Fibroblast of lung (primary cell): ENCODE data around the gene PROB1. TPM values are rescaled to one million over a fixed set of nuclear protein-coding genes. Genes with fewer than 3 reads are reported as not detected.
A peak's percentile ranks its signal among the peaks of the same experiment; 100 is the strongest.

Experiments used
- DNase-seq, 2 donors: peaks; one replicate each; pipeline versions ENCODE4 v3.0.0 to v3.0.0-alpha.2; 2010; ENCODE audit warnings: low read depth in 2 of 2
- H2AFZ ChIP-seq: 2 replicates; pipeline ENCODE4 v1.5.1; 2012; ENCODE audit warnings: low read length, control low read depth, inconsistent platforms
- H3K27ac ChIP-seq: 2 replicates; pipeline ENCODE4 v1.5.1; 2011; ENCODE audit warnings: low read length, control low read depth; ENCODE audit not compliant: insufficient read depth
- H3K27me3 ChIP-seq: 2 replicates; pipeline ENCODE4 v1.5.1; 2011; ENCODE audit warnings: mild to moderate bottlenecking, low read length; ENCODE audit not compliant: control insufficient read depth, insufficient read depth
- H3K36me3 ChIP-seq: 2 replicates; pipeline ENCODE4 v1.5.1; 2011; ENCODE audit warnings: low read length; ENCODE audit not compliant: control insufficient read depth, insufficient read depth
- H3K4me1 ChIP-seq: 2 replicates; pipeline ENCODE4 v1.5.1; 2011; ENCODE audit warnings: low read length; ENCODE audit not compliant: control insufficient read depth, insufficient read depth; ENCODE audit errors: extremely low read depth
- H3K4me2 ChIP-seq: 2 replicates; pipeline ENCODE4 v1.5.1; 2011; ENCODE audit warnings: low read length, control low read depth; ENCODE audit not compliant: insufficient read depth; ENCODE audit errors: extremely low read depth
- H3K4me3 ChIP-seq, 4 experiments: fragments of 200-600 bp in 1 of 4; sonication (generic) in 1 of 4; replicated peaks in 1 of 4; 2 replicates each; pipeline ENCODE4 v1.5.1; 2011 to 2016; ENCODE audit warnings: low read length in 4 of 4, low read depth in 3 of 4, mild to moderate bottlenecking in 3 of 4, control low read depth in 2 of 4, inconsistent platforms in 1 of 4, mixed read lengths in 1 of 4; ENCODE audit not compliant: insufficient read depth in 1 of 4; ENCODE audit errors: control extremely low read depth in 1 of 4
- H3K79me2 ChIP-seq: 2 replicates; pipeline ENCODE4 v1.5.1; 2012; ENCODE audit warnings: mild to moderate bottlenecking, low read length, inconsistent platforms; ENCODE audit not compliant: control insufficient read depth, insufficient read depth
- H3K9ac ChIP-seq: 2 replicates; pipeline ENCODE4 v1.5.1; 2011; ENCODE audit warnings: mild to moderate bottlenecking, low read length, control low read depth; ENCODE audit not compliant: insufficient read depth
- H3K9me3 ChIP-seq: 2 replicates; pipeline ENCODE4 v1.5.1; 2012; ENCODE audit warnings: low read depth, low read length; ENCODE audit not compliant: control insufficient read depth, insufficient read depth
- H4K20me1 ChIP-seq: 2 replicates; pipeline ENCODE4 v1.5.1; 2011; ENCODE audit warnings: low read length; ENCODE audit not compliant: control insufficient read depth, insufficient read depth; ENCODE audit errors: extremely low read depth
- EZH2 ChIP-seq: IDR thresholded peaks from 2 replicates; pipeline ENCODE4 v1.5.1; 2012; ENCODE audit warnings: low read length, control low read depth, mild to moderate bottlenecking; ENCODE audit errors: missing control alignments
- polyA plus RNA-seq, 2 donors: library from polyadenylated mRNA; depleted of rRNA in 1 of 2; stranded (reverse) in 1 of 2; unstranded in 1 of 2; fragments of >200 nt; gene quantifications; 2 replicates each; pipeline ENCODE4 v1.2.1, GENCODE V29; 2011 to 2012; ENCODE audit warnings: missing spikeins in 1 of 2
- total RNA-seq: library from RNA; depleted of rRNA; stranded (reverse); fragments of >200 nt; gene quantifications from 2 replicates; pipeline ENCODE4 v1.2.1, GENCODE V29; 2014
- TF ChIP-seq, protein P1 (sequence below), 2 donors: IDR thresholded peaks in 1 of 2; conservative IDR thresholded peaks in 1 of 2; 1 replicate in 1 of 2; 2 replicates in 1 of 2; pipeline ENCODE4 v1.5.1; 2011 to 2012; ENCODE audit warnings: low read length in 2 of 2, control low read depth in 1 of 2, inconsistent platforms in 1 of 2, low read depth in 1 of 2, mild to moderate bottlenecking in 1 of 2

The PROB1 gene
- total and polyA plus RNA-seq, 2 donors (not counting 1 experiment from before 2014, with no cell fraction given), result 0.34 to 1.5 TPM

DNA sequence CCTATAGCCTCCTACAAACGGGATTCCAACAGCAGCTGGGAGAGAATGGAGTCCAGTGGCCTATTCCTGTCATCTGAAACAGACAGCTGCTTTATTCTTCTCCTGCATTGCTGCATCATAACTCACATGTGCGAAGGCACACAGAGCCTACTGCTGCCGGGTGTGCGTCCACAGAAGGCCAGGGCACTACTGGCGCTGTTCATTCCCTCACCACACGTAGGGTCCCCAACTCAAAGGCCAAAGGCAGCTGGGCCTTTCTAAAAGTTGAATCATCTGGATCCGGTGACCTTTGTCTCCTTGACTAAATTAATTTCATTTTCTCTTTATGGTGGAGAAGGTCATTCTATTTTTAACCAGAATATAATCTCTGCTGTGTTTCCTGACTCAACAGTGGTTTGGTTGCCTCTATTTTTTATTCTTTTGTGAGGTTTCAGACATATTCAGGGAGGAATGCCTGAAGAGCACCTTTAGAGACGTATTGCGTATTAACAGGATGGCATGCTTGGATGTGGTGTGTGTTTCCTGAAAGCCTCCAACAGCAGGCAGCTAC is 19.8 kb upstream of the PROB1 start:
- no peaks in the 10 kb centered on the region for H4K20me1 ChIP-seq
- TF ChIP-seq, protein P1, sequence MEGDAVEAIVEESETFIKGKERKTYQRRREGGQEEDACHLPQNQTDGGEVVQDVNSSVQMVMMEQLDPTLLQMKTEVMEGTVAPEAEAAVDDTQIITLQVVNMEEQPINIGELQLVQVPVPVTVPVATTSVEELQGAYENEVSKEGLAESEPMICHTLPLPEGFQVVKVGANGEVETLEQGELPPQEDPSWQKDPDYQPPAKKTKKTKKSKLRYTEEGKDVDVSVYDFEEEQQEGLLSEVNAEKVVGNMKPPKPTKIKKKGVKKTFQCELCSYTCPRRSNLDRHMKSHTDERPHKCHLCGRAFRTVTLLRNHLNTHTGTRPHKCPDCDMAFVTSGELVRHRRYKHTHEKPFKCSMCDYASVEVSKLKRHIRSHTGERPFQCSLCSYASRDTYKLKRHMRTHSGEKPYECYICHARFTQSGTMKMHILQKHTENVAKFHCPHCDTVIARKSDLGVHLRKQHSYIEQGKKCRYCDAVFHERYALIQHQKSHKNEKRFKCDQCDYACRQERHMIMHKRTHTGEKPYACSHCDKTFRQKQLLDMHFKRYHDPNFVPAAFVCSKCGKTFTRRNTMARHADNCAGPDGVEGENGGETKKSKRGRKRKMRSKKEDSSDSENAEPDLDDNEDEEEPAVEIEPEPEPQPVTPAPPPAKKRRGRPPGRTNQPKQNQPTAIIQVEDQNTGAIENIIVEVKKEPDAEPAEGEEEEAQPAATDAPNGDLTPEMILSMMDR (conservative IDR thresholded peaks at IDR 0.05 in 1 of 2, IDR thresholded peaks at IDR 0.05 in 1 of 2; ENCODE audit: low read depth in 1 of 2, low read length in 2 of 2), result no peak
- TF ChIP-seq EZH2, result no peak
- H3K4me1 ChIP-seq, result peaks cover 3% of the 10 kb centered on the region
- H3K79me2 ChIP-seq, result no peaks in the 10 kb centered on the region
- peaks cover 2% of the 10 kb centered on the region for H3K36me3 ChIP-seq
- no peak overlapping the region for H2AFZ ChIP-seq
- H3K27ac ChIP-seq, result no peak overlapping the region
- H3K4me3 ChIP-seq, result no peak overlapping the region
- no peak overlapping the region for H3K4me2 ChIP-seq
- DNase-seq, result peak in 1 of 2 donors; percentile 48
- no peaks in the 10 kb centered on the region for H3K9me3 ChIP-seq
- H3K27me3 ChIP-seq, result no peaks in the 10 kb centered on the region
- no peak overlapping the region for H3K9ac ChIP-seq

DNA sequence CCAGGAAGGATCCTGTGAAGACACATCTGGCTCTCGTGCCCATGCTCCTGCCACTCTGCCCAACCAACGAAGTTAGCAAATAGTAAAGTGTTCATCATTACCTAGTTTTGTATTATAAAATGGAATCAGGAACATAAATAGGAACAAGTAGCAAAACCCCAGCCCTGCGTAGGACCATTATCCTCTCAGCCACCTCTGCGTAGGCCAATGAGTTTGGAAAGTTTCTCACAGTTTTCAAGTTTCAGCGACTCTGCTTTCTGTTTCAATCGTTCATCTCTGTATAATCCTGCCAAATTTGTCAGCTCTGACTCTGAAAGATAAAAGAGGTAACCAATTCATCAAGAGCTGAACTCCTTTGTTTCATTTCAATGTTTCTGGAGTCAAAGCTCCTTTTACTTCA is 19.1 kb upstream of the PROB1 start:
- no peak overlapping the region for H3K4me3 ChIP-seq
- no peaks in the 10 kb centered on the region for H3K9me3 ChIP-seq
- H4K20me1 ChIP-seq, result no peaks in the 10 kb centered on the region
- DNase-seq, result no peak
- no peaks in the 10 kb centered on the region for H3K79me2 ChIP-seq
- H3K36me3 ChIP-seq, result peaks cover 2% of the 10 kb centered on the region
- H3K4me1 ChIP-seq, result peaks cover 3% of the 10 kb centered on the region
- no peak overlapping the region for H2AFZ ChIP-seq
- H3K4me2 ChIP-seq, result no peak overlapping the region
- H3K27me3 ChIP-seq, result no peaks in the 10 kb centered on the region
- TF ChIP-seq, protein P1 (conservative IDR thresholded peaks at IDR 0.05 in 1 of 2, IDR thresholded peaks at IDR 0.05 in 1 of 2; ENCODE audit: low read depth in 1 of 2, low read length in 2 of 2), result no peak
- TF ChIP-seq EZH2, result no peak
- H3K27ac ChIP-seq, result no peak overlapping the region
- H3K9ac ChIP-seq, result no peak overlapping the region

DNA sequence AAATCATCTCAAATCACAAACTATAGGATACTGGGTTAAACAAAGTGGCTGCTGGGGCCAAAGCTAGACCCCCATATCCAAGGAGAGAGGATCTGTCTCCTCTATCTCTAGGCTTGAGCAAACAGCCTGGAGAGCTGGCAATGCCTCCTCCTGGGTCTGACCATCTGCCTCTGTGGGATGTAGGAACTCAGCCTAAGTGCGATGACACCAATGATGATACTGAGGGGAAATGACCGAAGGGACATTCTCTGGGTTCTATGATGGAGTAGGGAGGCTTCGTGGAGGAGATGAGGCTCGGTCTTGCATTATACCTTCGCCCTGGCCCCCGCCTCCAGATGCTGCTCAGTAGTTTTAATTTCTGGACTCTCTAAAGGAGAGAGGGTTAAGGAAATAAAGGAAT is 18.2 kb upstream of the PROB1 start:
- no peak for DNase-seq
- TF ChIP-seq EZH2, result no peak
- TF ChIP-seq, protein P1 (conservative IDR thresholded peaks at IDR 0.05 in 1 of 2, IDR thresholded peaks at IDR 0.05 in 1 of 2; ENCODE audit: low read depth in 1 of 2, low read length in 2 of 2), result no peak
- H4K20me1 ChIP-seq, result no peaks in the 10 kb centered on the region
- no peaks in the 10 kb centered on the region for H3K27me3 ChIP-seq
- H3K4me2 ChIP-seq, result no peak overlapping the region
- no peak overlapping the region for H3K4me3 ChIP-seq
- no peaks in the 10 kb centered on the region for H3K9me3 ChIP-seq
- H3K9ac ChIP-seq, result no peak overlapping the region
- no peaks in the 10 kb centered on the region for H3K79me2 ChIP-seq
- H2AFZ ChIP-seq, result no peak overlapping the region
- no peak overlapping the region for H3K27ac ChIP-seq
- peaks cover 2% of the 10 kb centered on the region for H3K36me3 ChIP-seq
- H3K4me1 ChIP-seq, result peaks cover 3% of the 10 kb centered on the region
